MG63 (cell line): ENCODE results near the gene C11orf54. TPM values are rescaled to one million over a fixed set of nuclear protein-coding genes. Genes with fewer than 3 reads are reported as not detected.
"Not testable (repeated sequence)": the region's sequence is repeated elsewhere in the genome, so short reads cannot be mapped to it uniquely, and the experiment has no call there.

Source experiments
- DNase-seq: peaks from one replicate; pipeline ENCODE4 v3.0.0-alpha.2; 2020
- H3K27me3 ChIP-seq: fragments of 250-450 bp; sonication (Bioruptor Pico); 2 replicates; pipeline ENCODE4 v1.5.1; 2020; ENCODE audit warnings: mild to moderate bottlenecking, moderate library complexity
- H3K36me3 ChIP-seq: fragments of 250-450 bp; sonication (Bioruptor Pico); 2 replicates; pipeline ENCODE4 v1.5.1; 2020; ENCODE audit warnings: mild to moderate bottlenecking, moderate library complexity
- H3K4me3 ChIP-seq: fragments of 250-450 bp; sonication (Bioruptor Pico); 2 replicates; pipeline ENCODE4 v1.5.1; 2020; ENCODE audit warnings: mild to moderate bottlenecking, moderate library complexity
- H3K9me3 ChIP-seq: fragments of 250-450 bp; sonication (Bioruptor Pico); 2 replicates; pipeline ENCODE4 v1.5.1; 2020; ENCODE audit warnings: mild to moderate bottlenecking, moderate library complexity
- total RNA-seq: library from RNA; depleted of rRNA; stranded (reverse); fragments of >200 nt; shearing (Covaris generic); gene quantifications from 2 replicates; pipeline ENCODE4 v1.2.3, GENCODE V29; 2014; ENCODE audit warnings: low replicate concordance

The C11orf54 gene
- total RNA-seq, 1 experiment from 2014 or later, result 19.3 TPM

- Histone ChIP-seq H3K36me3 (peaks cover 93% of the 10 kb centered on the region), H3K4me3 (no peak overlapping the region)
Measured at GRCh38 chr11:93730108-93731107, 11.1 kb upstream of the C11orf54 start.

GRCh38 chr11:93732237-93732892 is 9.1 kb upstream of the C11orf54 start:
- Histone ChIP-seq H3K36me3 (peaks cover 98% of the 10 kb centered on the region), H3K27me3 (no peaks in the 10 kb centered on the region), H3K4me3 (no peak overlapping the region), H3K9me3 (no peaks in the 10 kb centered on the region)
- DNase-seq, result no peak

More at GRCh38 chr11:93730108-93731107, 11.1 kb upstream of the C11orf54 start:
- no peak for DNase-seq
- no peaks in the 10 kb centered on the region for H3K27me3 ChIP-seq
- H3K9me3 ChIP-seq, result no peaks in the 10 kb centered on the region

- Histone ChIP-seq H3K9me3 (no peaks in the 10 kb centered on the region), H3K4me3 (no peak overlapping the region), H3K36me3 (peaks cover 99% of the 10 kb centered on the region), H3K27me3 (no peaks in the 10 kb centered on the region)
- DNase-seq, result no peak
Measured at GRCh38 chr11:93733474-93733873, 8.0 kb upstream of the C11orf54 start.

- no peaks in the 10 kb centered on the region for H3K27me3 ChIP-seq
- DNase-seq, result no peak
- no peak overlapping the region for H3K4me3 ChIP-seq
- no peaks in the 10 kb centered on the region for H3K9me3 ChIP-seq
- H3K36me3 ChIP-seq, result peaks cover 99% of the 10 kb centered on the region
Measured at GRCh38 chr11:93734427-93735222, 6.8 kb upstream of the C11orf54 start.

- Histone ChIP-seq H3K36me3 (peaks cover 99% of the 10 kb centered on the region), H3K4me3 (peak overlapping the region; percentile 99; the same call in 1 of the 2 replicates), H3K9me3 (no peaks in the 10 kb centered on the region; the same call in 1 of the 2 replicates), H3K27me3 (no peaks in the 10 kb centered on the region)
- no peak for DNase-seq
Measured at GRCh38 chr11:93735627-93736026, 5.8 kb upstream of the C11orf54 start.

GRCh38 chr11:93736129-93736528 is 5.3 kb upstream of the C11orf54 start:
- Histone ChIP-seq H3K27me3 (no peaks in the 10 kb centered on the region), H3K4me3 (peak overlapping the region; percentile 99), H3K36me3 (peaks cover 99% of the 10 kb centered on the region), H3K9me3 (no peaks in the 10 kb centered on the region; the same call in 1 of the 2 replicates)
- DNase-seq, result no peak

GRCh38 chr11:93737904-93738612 is 3.4 kb upstream of the C11orf54 start:
- Histone ChIP-seq H3K36me3 (peaks cover 80% of the 10 kb centered on the region), H3K27me3 (no peaks in the 10 kb centered on the region), H3K4me3 (peak overlapping the region; percentile 99), H3K9me3 (no peaks in the 10 kb centered on the region; the same call in 1 of the 2 replicates)
- no peak for DNase-seq

- Histone ChIP-seq H3K27me3 (no peaks in the 10 kb centered on the region), H3K4me3 (peak overlapping the region; percentile 99), H3K36me3 (peaks cover 75% of the 10 kb centered on the region), H3K9me3 (no peaks in the 10 kb centered on the region; the same call in 1 of the 2 replicates)
- no peak for DNase-seq
Measured at GRCh38 chr11:93738647-93739081, 2.8 kb upstream of the C11orf54 start.

- no peaks in the 10 kb centered on the region; the same call in 1 of the 2 replicates for H3K9me3 ChIP-seq
- H3K27me3 ChIP-seq, result no peaks in the 10 kb centered on the region
- H3K36me3 ChIP-seq, result peaks cover 60% of the 10 kb centered on the region
- peak overlapping the region; percentile 99 for H3K4me3 ChIP-seq
- DNase-seq, result peak; percentile 26
Measured at GRCh38 chr11:93740031-93740729, 1.3 kb upstream of the C11orf54 start.

- peaks cover 55% of the 10 kb centered on the region for H3K36me3 ChIP-seq
- no peaks in the 10 kb centered on the region for H3K27me3 ChIP-seq
- DNase-seq, result peak; percentile 69
- H3K4me3 ChIP-seq, result peak overlapping the region; percentile 99
- H3K9me3 ChIP-seq, result no peaks in the 10 kb centered on the region; the same call in 1 of the 2 replicates
Measured at GRCh38 chr11:93740730-93741093, 760 bp upstream of the C11orf54 start.

GRCh38 chr11:93741882-93742226 is 382 bp downstream of the C11orf54 start:
- H3K27me3 ChIP-seq, result no peaks in the 10 kb centered on the region
- no peaks in the 10 kb centered on the region; the same call in 1 of the 2 replicates for H3K9me3 ChIP-seq
- H3K4me3 ChIP-seq, result peak overlapping the region; percentile 99
- peaks cover 43% of the 10 kb centered on the region for H3K36me3 ChIP-seq
- DNase-seq, result no peak

- H3K9me3 ChIP-seq, result no peaks in the 10 kb centered on the region; the same call in 1 of the 2 replicates
- no peaks in the 10 kb centered on the region for H3K27me3 ChIP-seq
- H3K4me3 ChIP-seq, result no peak overlapping the region
- DNase-seq, result no peak
- peaks cover 29% of the 10 kb centered on the region for H3K36me3 ChIP-seq
Measured at GRCh38 chr11:93743291-93743690, 1.8 kb downstream of the C11orf54 start.

- H3K36me3 ChIP-seq, result peaks cover 16% of the 10 kb centered on the region
- no peaks in the 10 kb centered on the region for H3K27me3 ChIP-seq
- DNase-seq, result no peak
- H3K4me3 ChIP-seq, result no peak overlapping the region
- no peaks in the 10 kb centered on the region; the same call in 1 of the 2 replicates for H3K9me3 ChIP-seq
Measured at GRCh38 chr11:93744669-93745004, 3.2 kb downstream of the C11orf54 start.

GRCh38 chr11:93745005-93745755 is 3.7 kb downstream of the C11orf54 start:
- not testable (repeated sequence) for H3K27me3 ChIP-seq, H3K9me3 ChIP-seq, H3K4me3 ChIP-seq, DNase-seq
- H3K36me3 ChIP-seq, result peaks cover 10% of the 10 kb centered on the region

GRCh38 chr11:93746101-93746500 is 4.6 kb downstream of the C11orf54 start:
- H3K36me3 ChIP-seq, result peaks cover under 1% of the 10 kb centered on the region; the same call in 1 of the 2 replicates
- H3K9me3 ChIP-seq, result no peaks in the 10 kb centered on the region
- H3K4me3 ChIP-seq, result no peak overlapping the region
- H3K27me3 ChIP-seq, result no peaks in the 10 kb centered on the region
- no peak for DNase-seq
